HEK293 (cell line): ENCODE data around the gene EML1.

ENCODE experiments used
- CTCF ChIA-PET: fragments of 350-600 bp; formaldehyde crosslinking; extraction: SDS; loops from one replicate; lab custom pipeline; 2021; ENCODE audit warnings: antibody characterized with exemption; lab: Yijun Ruan, JAX
- POLR2A ChIA-PET: fragments of 300-600 bp; formaldehyde crosslinking; extraction: SDS; loops from one replicate; lab custom pipeline; 2020; ENCODE audit warnings: antibody characterized with exemption, inconsistent platforms; lab: Yijun Ruan, JAX
- H3K27ac ChIP-seq: fragments of 200-500 bp; sonication (Bioruptor generic); 2 replicates; pipeline ENCODE4 v1.5.1; 2014; ENCODE audit warnings: low read depth, low read length, control low read depth, inconsistent platforms; ENCODE audit errors: extremely low read depth
- H3K36me3 ChIP-seq, 2 experiments: fragments of 200-500 bp in 1 of 2; sonication (Bioruptor generic) in 1 of 2; 1 replicate in 1 of 2; 2 replicates in 1 of 2; pipeline ENCODE4 v1.5.1; 2014 to 2017; ENCODE audit warnings: inconsistent platforms in 2 of 2, low read length in 2 of 2; ENCODE audit not compliant: control insufficient read depth in 2 of 2, insufficient read depth in 1 of 2
- H3K4me1 ChIP-seq: fragments of 200-500 bp; sonication (Bioruptor generic); 2 replicates; pipeline ENCODE4 v1.5.1; 2014; ENCODE audit warnings: mild to moderate bottlenecking, low read length, inconsistent platforms; ENCODE audit not compliant: control insufficient read depth, insufficient read depth
- H3K4me3 ChIP-seq: 2 replicates; pipeline ENCODE4 v1.5.1; 2011; ENCODE audit warnings: low read depth, mild to moderate bottlenecking, control low read depth, low read length, moderate library complexity
- H3K9me3 ChIP-seq: fragments of 200-500 bp; sonication (Bioruptor generic); 2 replicates; pipeline ENCODE4 v1.5.1; 2014; ENCODE audit warnings: low read depth, low read length, inconsistent platforms; ENCODE audit not compliant: control insufficient read depth, insufficient read depth
- BCL11A ChIP-seq: fragments of 450-650 bp; formaldehyde crosslinking; IDR thresholded peaks from 2 replicates; pipeline ENCODE4 v1.5.1; 2016; ENCODE audit warnings: low read depth, missing biosample characterization, missing genetic modification characterization
- HOXA7 ChIP-seq: sonication (generic); formaldehyde crosslinking; IDR thresholded peaks from 2 replicates; pipeline ENCODE4 v1.8.1; 2022; ENCODE audit warnings: missing genetic modification reagents, borderline replicate concordance
- KLF9 ChIP-seq: fragments of 450-650 bp; formaldehyde crosslinking; IDR thresholded peaks from 2 replicates; pipeline ENCODE4 v1.5.1; 2016; ENCODE audit warnings: missing biosample characterization, missing genetic modification characterization, low read depth
- MZF1 ChIP-seq: fragments of 450-650 bp; formaldehyde crosslinking; IDR thresholded peaks from 2 replicates; pipeline ENCODE4 v1.5.1; 2017; ENCODE audit warnings: missing biosample characterization, missing genetic modification characterization, borderline replicate concordance
- RBAK ChIP-seq: fragments of 450-650 bp; formaldehyde crosslinking; IDR thresholded peaks from 2 replicates; pipeline ENCODE4 v1.5.1; 2016; ENCODE audit warnings: missing biosample characterization, missing genetic modification characterization
- TCF7L2 ChIP-seq: IDR thresholded peaks from 2 replicates; pipeline ENCODE4 v1.6.1; 2011; ENCODE audit warnings: low read depth, mild to moderate bottlenecking, inconsistent platforms, low read length, moderate library complexity, borderline replicate concordance
- ZNF133 ChIP-seq: fragments of 450-650 bp; formaldehyde crosslinking; IDR thresholded peaks from 2 replicates; pipeline ENCODE4 v1.5.1; 2016; ENCODE audit warnings: missing biosample characterization, missing genetic modification characterization
- ZNF169 ChIP-seq: fragments of 450-650 bp; formaldehyde crosslinking; IDR thresholded peaks from 2 replicates; pipeline ENCODE4 v1.5.1; 2016; ENCODE audit warnings: missing biosample characterization, missing genetic modification characterization
- ZNF266 ChIP-seq: fragments of 450-650 bp; formaldehyde crosslinking; IDR thresholded peaks from 2 replicates; pipeline ENCODE4 v1.5.1; 2016; ENCODE audit warnings: missing biosample characterization, missing genetic modification characterization, low read depth
- ZNF324 ChIP-seq: fragments of 450-650 bp; formaldehyde crosslinking; IDR thresholded peaks from 2 replicates; pipeline ENCODE4 v1.5.1; 2016; ENCODE audit warnings: missing biosample characterization, missing genetic modification characterization
- ZNF335 ChIP-seq: fragments of 450-650 bp; formaldehyde crosslinking; conservative IDR thresholded peaks from 2 replicates; pipeline ENCODE4 v1.5.1; 2016; ENCODE audit warnings: missing biosample characterization, missing genetic modification characterization
- ZNF354C ChIP-seq: fragments of 450-650 bp; formaldehyde crosslinking; IDR thresholded peaks from 2 replicates; pipeline ENCODE4 v1.5.1; 2016; ENCODE audit warnings: missing biosample characterization, missing genetic modification characterization, low read depth, borderline replicate concordance
- ZNF610 ChIP-seq: fragments of 450-650 bp; formaldehyde crosslinking; IDR thresholded peaks from 2 replicates; pipeline ENCODE4 v1.5.1; 2016; ENCODE audit warnings: missing biosample characterization, missing genetic modification characterization, borderline replicate concordance
- ZNF623 ChIP-seq: fragments of 450-650 bp; formaldehyde crosslinking; IDR thresholded peaks from 2 replicates; pipeline ENCODE4 v1.5.1; 2016; ENCODE audit warnings: missing biosample characterization, missing genetic modification characterization
- ZNF626 ChIP-seq: fragments of 450-650 bp; sonication (Bioruptor Pico); formaldehyde crosslinking; IDR thresholded peaks from 2 replicates; pipeline ENCODE4 v1.5.1; 2018; ENCODE audit warnings: missing biosample characterization, missing genetic modification characterization, inconsistent platforms
- ZNF654 ChIP-seq: fragments of 450-650 bp; formaldehyde crosslinking; IDR thresholded peaks from 2 replicates; pipeline ENCODE4 v1.5.1; 2016; ENCODE audit warnings: low read depth, missing biosample characterization, missing genetic modification characterization
- ZNF677 ChIP-seq: fragments of 450-650 bp; IDR thresholded peaks from 2 replicates; pipeline ENCODE4 v1.5.0; 2018; ENCODE audit warnings: missing biosample characterization, mild to moderate bottlenecking, missing genetic modification characterization, moderate library complexity
- ZNF792 ChIP-seq: fragments of 450-650 bp; formaldehyde crosslinking; IDR thresholded peaks from 2 replicates; pipeline ENCODE4 v1.5.1; 2016; ENCODE audit warnings: missing biosample characterization, missing genetic modification characterization
- TF ChIP-seq, protein P1 (sequence below): fragments of 450-650 bp; formaldehyde crosslinking; optimal IDR thresholded peaks from 2 replicates; pipeline ENCODE3; 2016; ENCODE audit warnings: missing biosample characterization, mild to moderate bottlenecking, missing genetic modification characterization
- TF ChIP-seq, protein P2 (sequence below): fragments of 450-650 bp; formaldehyde crosslinking; IDR thresholded peaks from 2 replicates; pipeline ENCODE4 v1.5.1; 2016; ENCODE audit warnings: missing biosample characterization, missing genetic modification characterization
- TF ChIP-seq, protein P3 (sequence below): fragments of 450-650 bp; formaldehyde crosslinking; IDR thresholded peaks from 2 replicates; pipeline ENCODE4 v1.5.1; 2017; ENCODE audit warnings: missing biosample characterization, missing genetic modification characterization
- TF ChIP-seq, protein P4 (sequence below): fragments of 450-650 bp; formaldehyde crosslinking; IDR thresholded peaks from 2 replicates; pipeline ENCODE4 v1.5.1; 2016; ENCODE audit warnings: missing biosample characterization, missing genetic modification characterization
- TF ChIP-seq, protein P5 (sequence below): fragments of 450-650 bp; formaldehyde crosslinking; IDR thresholded peaks from 2 replicates; pipeline ENCODE4 v1.5.1; 2016; ENCODE audit warnings: missing biosample characterization, missing genetic modification characterization

EML1 gene

DNA sequence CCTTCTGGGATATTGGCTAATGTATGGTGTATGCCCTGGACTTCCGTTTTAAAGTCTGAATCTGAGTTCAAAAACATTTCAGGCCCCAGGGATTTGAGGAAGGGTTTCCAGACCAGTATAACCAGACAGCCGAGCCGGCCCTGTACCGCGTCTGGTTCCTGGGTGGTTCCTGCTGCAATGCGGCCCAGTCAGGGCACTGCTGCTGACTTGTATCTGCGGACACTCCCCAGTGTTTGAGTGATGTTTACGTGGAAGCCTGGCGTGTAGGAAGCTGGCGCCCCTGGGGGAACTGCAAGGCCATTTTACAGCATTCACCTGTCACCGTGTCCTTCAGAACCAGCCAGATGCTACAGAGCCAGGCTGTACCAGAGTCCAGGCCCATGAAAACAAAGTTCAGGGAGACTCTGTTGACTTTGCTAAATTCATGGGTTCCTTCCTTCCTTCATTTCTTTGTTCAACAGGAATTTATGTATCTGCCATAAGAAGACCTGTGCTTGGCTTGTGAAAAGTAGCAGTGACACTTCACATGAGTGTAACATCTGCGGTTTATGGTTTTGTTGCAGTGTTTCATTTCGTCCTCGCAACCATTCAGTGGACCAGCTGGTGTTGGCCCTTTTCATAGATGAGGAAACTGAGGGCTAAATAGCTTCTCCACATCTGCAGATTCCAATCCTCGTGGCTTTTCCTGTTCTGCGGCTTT lies 16.8 kb downstream of the EML1 start (continued):
- TF ChIP-seq ZNF354C (tag by site-specific recombination): no peak
- no peak for TF ChIP-seq ZNF266
- TF ChIP-seq, protein P1, sequence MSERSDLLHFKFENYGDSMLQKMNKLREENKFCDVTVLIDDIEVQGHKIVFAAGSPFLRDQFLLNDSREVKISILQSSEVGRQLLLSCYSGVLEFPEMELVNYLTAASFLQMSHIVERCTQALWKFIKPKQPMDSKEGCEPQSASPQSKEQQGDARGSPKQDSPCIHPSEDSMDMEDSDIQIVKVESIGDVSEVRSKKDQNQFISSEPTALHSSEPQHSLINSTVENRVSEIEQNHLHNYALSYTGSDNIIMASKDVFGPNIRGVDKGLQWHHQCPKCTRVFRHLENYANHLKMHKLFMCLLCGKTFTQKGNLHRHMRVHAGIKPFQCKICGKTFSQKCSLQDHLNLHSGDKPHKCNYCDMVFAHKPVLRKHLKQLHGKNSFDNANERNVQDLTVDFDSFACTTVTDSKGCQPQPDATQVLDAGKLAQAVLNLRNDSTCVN (tag by site-specific recombination): no peak
- TF ChIP-seq ZNF335 (tag by site-specific recombination): no peak
- no peak for TF ChIP-seq TCF7L2
- TF ChIP-seq, all 188 proteins: peak for 0

DNA sequence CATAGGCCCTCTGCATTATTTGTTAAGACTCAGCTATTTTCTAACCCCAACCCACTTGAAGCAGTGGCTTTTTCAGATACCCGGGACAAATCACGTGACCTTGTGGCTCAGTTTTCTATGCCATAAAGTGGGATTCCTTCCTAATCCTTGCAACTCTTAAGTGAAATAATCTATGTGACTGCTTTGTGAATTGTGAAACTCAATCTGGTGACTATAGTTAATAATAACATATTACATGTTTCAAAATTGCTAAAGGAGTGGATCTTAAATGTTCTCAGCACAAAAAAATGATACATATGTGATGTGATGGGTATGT lies 17.3 kb downstream of the EML1 start:
- H3K4me1 ChIP-seq: peaks cover 13% of the 10 kb centered on the region
- H3K36me3 ChIP-seq: no peaks in the 10 kb centered on the region
- H3K27ac ChIP-seq: no peak overlapping the region
- H3K4me3 ChIP-seq: no peak overlapping the region
- TF ChIP-seq ZNF654 (no peak), ZNF792 (tag by site-specific recombination) (no peak), BCL11A (tag by site-specific recombination) (no peak), ZNF677 (tag by site-specific recombination) (no peak), ZNF626 (tag by site-specific recombination) (no peak), ZNF623 (tag by site-specific recombination) (no peak), KLF9 (tag by site-specific recombination) (no peak), ZNF169 (tag by site-specific recombination) (no peak), ZNF133 (no peak), ZNF610 (no peak), ZNF324 (tag by site-specific recombination) (no peak), RBAK (no peak), MZF1 (tag by site-specific recombination) (no peak), HOXA7 (CRISPR knock-in tag) (no peak)
- TF ChIP-seq, protein P2, sequence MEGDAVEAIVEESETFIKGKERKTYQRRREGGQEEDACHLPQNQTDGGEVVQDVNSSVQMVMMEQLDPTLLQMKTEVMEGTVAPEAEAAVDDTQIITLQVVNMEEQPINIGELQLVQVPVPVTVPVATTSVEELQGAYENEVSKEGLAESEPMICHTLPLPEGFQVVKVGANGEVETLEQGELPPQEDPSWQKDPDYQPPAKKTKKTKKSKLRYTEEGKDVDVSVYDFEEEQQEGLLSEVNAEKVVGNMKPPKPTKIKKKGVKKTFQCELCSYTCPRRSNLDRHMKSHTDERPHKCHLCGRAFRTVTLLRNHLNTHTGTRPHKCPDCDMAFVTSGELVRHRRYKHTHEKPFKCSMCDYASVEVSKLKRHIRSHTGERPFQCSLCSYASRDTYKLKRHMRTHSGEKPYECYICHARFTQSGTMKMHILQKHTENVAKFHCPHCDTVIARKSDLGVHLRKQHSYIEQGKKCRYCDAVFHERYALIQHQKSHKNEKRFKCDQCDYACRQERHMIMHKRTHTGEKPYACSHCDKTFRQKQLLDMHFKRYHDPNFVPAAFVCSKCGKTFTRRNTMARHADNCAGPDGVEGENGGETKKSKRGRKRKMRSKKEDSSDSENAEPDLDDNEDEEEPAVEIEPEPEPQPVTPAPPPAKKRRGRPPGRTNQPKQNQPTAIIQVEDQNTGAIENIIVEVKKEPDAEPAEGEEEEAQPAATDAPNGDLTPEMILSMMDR: no peak
- TF ChIP-seq, protein P3, sequence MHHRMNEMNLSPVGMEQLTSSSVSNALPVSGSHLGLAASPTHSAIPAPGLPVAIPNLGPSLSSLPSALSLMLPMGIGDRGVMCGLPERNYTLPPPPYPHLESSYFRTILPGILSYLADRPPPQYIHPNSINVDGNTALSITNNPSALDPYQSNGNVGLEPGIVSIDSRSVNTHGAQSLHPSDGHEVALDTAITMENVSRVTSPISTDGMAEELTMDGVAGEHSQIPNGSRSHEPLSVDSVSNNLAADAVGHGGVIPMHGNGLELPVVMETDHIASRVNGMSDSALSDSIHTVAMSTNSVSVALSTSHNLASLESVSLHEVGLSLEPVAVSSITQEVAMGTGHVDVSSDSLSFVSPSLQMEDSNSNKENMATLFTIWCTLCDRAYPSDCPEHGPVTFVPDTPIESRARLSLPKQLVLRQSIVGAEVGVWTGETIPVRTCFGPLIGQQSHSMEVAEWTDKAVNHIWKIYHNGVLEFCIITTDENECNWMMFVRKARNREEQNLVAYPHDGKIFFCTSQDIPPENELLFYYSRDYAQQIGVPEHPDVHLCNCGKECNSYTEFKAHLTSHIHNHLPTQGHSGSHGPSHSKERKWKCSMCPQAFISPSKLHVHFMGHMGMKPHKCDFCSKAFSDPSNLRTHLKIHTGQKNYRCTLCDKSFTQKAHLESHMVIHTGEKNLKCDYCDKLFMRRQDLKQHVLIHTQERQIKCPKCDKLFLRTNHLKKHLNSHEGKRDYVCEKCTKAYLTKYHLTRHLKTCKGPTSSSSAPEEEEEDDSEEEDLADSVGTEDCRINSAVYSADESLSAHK (tag by site-specific recombination): no peak
- TF ChIP-seq, protein P4, sequence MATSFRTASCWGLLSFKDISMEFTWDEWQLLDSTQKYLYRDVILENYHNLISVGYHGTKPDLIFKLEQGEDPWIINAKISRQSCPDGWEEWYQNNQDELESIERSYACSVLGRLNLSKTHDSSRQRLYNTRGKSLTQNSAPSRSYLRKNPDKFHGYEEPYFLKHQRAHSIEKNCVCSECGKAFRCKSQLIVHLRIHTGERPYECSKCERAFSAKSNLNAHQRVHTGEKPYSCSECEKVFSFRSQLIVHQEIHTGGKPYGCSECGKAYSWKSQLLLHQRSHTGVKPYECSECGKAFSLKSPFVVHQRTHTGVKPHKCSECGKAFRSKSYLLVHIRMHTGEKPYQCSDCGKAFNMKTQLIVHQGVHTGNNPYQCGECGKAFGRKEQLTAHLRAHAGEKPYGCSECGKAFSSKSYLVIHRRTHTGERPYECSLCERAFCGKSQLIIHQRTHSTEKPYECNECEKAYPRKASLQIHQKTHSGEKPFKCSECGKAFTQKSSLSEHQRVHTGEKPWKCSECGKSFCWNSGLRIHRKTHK (tag by site-specific recombination): no peak
- TF ChIP-seq, protein P5, sequence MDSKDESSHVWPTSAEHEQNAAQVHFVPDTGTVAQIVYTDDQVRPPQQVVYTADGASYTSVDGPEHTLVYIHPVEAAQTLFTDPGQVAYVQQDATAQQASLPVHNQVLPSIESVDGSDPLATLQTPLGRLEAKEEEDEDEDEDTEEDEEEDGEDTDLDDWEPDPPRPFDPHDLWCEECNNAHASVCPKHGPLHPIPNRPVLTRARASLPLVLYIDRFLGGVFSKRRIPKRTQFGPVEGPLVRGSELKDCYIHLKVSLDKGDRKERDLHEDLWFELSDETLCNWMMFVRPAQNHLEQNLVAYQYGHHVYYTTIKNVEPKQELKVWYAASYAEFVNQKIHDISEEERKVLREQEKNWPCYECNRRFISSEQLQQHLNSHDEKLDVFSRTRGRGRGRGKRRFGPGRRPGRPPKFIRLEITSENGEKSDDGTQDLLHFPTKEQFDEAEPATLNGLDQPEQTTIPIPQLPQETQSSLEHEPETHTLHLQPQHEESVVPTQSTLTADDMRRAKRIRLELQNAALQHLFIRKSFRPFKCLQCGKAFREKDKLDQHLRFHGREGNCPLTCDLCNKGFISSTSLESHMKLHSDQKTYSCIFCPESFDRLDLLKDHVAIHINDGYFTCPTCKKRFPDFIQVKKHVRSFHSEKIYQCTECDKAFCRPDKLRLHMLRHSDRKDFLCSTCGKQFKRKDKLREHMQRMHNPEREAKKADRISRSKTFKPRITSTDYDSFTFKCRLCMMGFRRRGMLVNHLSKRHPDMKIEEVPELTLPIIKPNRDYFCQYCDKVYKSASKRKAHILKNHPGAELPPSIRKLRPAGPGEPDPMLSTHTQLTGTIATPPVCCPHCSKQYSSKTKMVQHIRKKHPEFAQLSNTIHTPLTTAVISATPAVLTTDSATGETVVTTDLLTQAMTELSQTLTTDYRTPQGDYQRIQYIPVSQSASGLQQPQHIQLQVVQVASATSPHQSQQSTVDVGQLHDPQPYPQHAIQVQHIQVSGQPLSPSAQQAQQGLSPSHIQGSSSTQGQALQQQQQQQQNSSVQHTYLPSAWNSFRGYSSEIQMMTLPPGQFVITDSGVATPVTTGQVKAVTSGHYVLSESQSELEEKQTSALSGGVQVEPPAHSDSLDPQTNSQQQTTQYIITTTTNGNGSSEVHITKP (tag by site-specific recombination): no peak
- CTCF ChIA-PET: interaction anchor here (0.6 to 1.5 kb wide), 3 partner anchors 11 to 220 kb away, joined by 3 to 5 read pairs (median 3); no protein-coding TSS in a partner anchor
- H3K9me3 ChIP-seq: no peaks in the 10 kb centered on the region
- POLR2A ChIA-PET: no interaction called here
